H9 (cell line): ENCODE data around the gene DSTYK. TPM values are rescaled to one million over a fixed set of nuclear protein-coding genes. Genes with fewer than 3 reads are reported as not detected.

Source experiments
- DNase-seq: peaks from one replicate; pipeline ENCODE4 v3.0.0-alpha.2; 2017
- H2AFZ ChIP-seq: one replicate; pipeline ENCODE4 v1.6.1; 2013; ENCODE audit warnings: mild to moderate bottlenecking, low read length, control low read depth, moderate library complexity
- H2AK5ac ChIP-seq: 2 replicates; pipeline ENCODE4 v1.6.1; 2013; ENCODE audit warnings: low read length, control low read depth, mixed read lengths; ENCODE audit not compliant: insufficient read length
- H2BK120ac ChIP-seq: one replicate; pipeline ENCODE4 v1.6.1; 2013; ENCODE audit warnings: low read depth, mild to moderate bottlenecking, low read length, control low read depth, inconsistent platforms; ENCODE audit not compliant: poor library complexity, severe bottlenecking
- H2BK12ac ChIP-seq: 2 replicates; pipeline ENCODE4 v1.6.1; 2013; ENCODE audit warnings: low read length, control low read depth, mixed read lengths, low read depth; ENCODE audit not compliant: insufficient read length
- H2BK15ac ChIP-seq: 2 replicates; pipeline ENCODE4 v1.6.1; 2013; ENCODE audit warnings: low read depth, low read length, control low read depth
- H2BK20ac ChIP-seq: one replicate; pipeline ENCODE4 v1.6.1; 2013; ENCODE audit warnings: low read depth, mild to moderate bottlenecking, low read length, control low read depth, inconsistent platforms; ENCODE audit not compliant: poor library complexity, severe bottlenecking
- H2BK5ac ChIP-seq: 2 replicates; pipeline ENCODE4 v1.6.1; 2013; ENCODE audit warnings: low read length, control low read depth, mixed read lengths; ENCODE audit not compliant: insufficient read length
- H3K14ac ChIP-seq: 2 replicates; pipeline ENCODE4 v1.6.1; 2013; ENCODE audit warnings: low read length, control low read depth; ENCODE audit not compliant: insufficient read depth
- H3K18ac ChIP-seq: 2 replicates; pipeline ENCODE4 v1.6.1; 2013; ENCODE audit warnings: low read depth, mild to moderate bottlenecking, mixed read lengths, low read length, control low read depth; ENCODE audit not compliant: insufficient read length
- H3K23ac ChIP-seq: 2 replicates; pipeline ENCODE4 v1.6.1; 2013; ENCODE audit warnings: low read length, control low read depth, mixed read lengths, low read depth; ENCODE audit not compliant: insufficient read length
- H3K23me2 ChIP-seq: 2 replicates; pipeline ENCODE4 v1.6.1; 2013; ENCODE audit warnings: low read depth, mild to moderate bottlenecking, mixed read lengths, low read length, control low read depth; ENCODE audit not compliant: insufficient read length, poor library complexity, severe bottlenecking
- H3K27ac ChIP-seq: 2 replicates; pipeline ENCODE4 v1.5.1; 2013; ENCODE audit warnings: low read length, control low read depth, mixed read lengths, low read depth; ENCODE audit not compliant: insufficient read length
- H3K27me3 ChIP-seq: 2 replicates; pipeline ENCODE4 v1.6.1; 2013; ENCODE audit warnings: low read length, control low read depth, inconsistent platforms; ENCODE audit not compliant: insufficient read depth
- H3K4ac ChIP-seq: 2 replicates; pipeline ENCODE4 v1.6.1; 2013; ENCODE audit warnings: low read depth, mild to moderate bottlenecking, control low read depth, inconsistent platforms, low read length, moderate library complexity
- H3K4me1 ChIP-seq: 2 replicates; pipeline ENCODE4 v1.6.1; 2013; ENCODE audit warnings: low read length, control low read depth, inconsistent platforms; ENCODE audit not compliant: insufficient read depth
- H3K4me2 ChIP-seq: 2 replicates; pipeline ENCODE4 v1.6.1; 2013; ENCODE audit warnings: low read length, control low read depth, mixed read lengths; ENCODE audit not compliant: insufficient read length, insufficient read depth
- H3K56ac ChIP-seq: 2 replicates; pipeline ENCODE4 v1.6.1; 2013; ENCODE audit warnings: low read depth, mild to moderate bottlenecking, mixed read lengths, low read length, control low read depth; ENCODE audit not compliant: insufficient read length
- H3K79me1 ChIP-seq: 2 replicates; pipeline ENCODE4 v1.6.1; 2013; ENCODE audit warnings: low read depth, mild to moderate bottlenecking, moderate library complexity, low read length, control low read depth, inconsistent platforms; ENCODE audit not compliant: insufficient read depth, poor library complexity, severe bottlenecking
- H3K79me2 ChIP-seq: 2 replicates; pipeline ENCODE4 v1.6.1; 2013; ENCODE audit warnings: low read length, control low read depth, inconsistent platforms; ENCODE audit not compliant: insufficient read depth
- H3K9ac ChIP-seq: 2 replicates; pipeline ENCODE4 v1.6.1; 2013; ENCODE audit warnings: low read length, control low read depth, mixed read lengths; ENCODE audit not compliant: insufficient read length; ENCODE audit errors: extremely low read depth
- H3K9me3 ChIP-seq: one replicate; pipeline ENCODE4 v1.6.1; 2013; ENCODE audit warnings: low read depth, low read length, inconsistent platforms; ENCODE audit not compliant: control insufficient read depth
- H3T11ph ChIP-seq: one replicate; pipeline ENCODE4 v1.6.1; 2013; ENCODE audit warnings: mild to moderate bottlenecking, low read length, control low read depth, inconsistent platforms
- H4K20me1 ChIP-seq: one replicate; pipeline ENCODE4 v1.6.1; 2013; ENCODE audit not compliant: control insufficient read depth, insufficient read length, insufficient read depth
- H4K5ac ChIP-seq: 2 replicates; pipeline ENCODE4 v1.6.1; 2013; ENCODE audit warnings: low read depth, mild to moderate bottlenecking, mixed read lengths, low read length, control low read depth; ENCODE audit not compliant: insufficient read length
- H4K8ac ChIP-seq: replicated peaks from 2 replicates; pipeline ENCODE4 v1.6.1; 2013; ENCODE audit warnings: low read length, control low read depth, mixed read lengths, low read depth; ENCODE audit not compliant: insufficient read length
- H4K91ac ChIP-seq: 2 replicates; pipeline ENCODE4 v1.6.1; 2013; ENCODE audit warnings: low read depth, mild to moderate bottlenecking, moderate library complexity, mixed read lengths, low read length, control low read depth; ENCODE audit not compliant: insufficient read length
- H3K27ac Mint-ChIP-seq, 3 experiments: 2 replicates in 2 of 3; 3 replicates in 1 of 3; pipeline ENCODE4 v1.8.0; 2020 to 2021; ENCODE audit warnings: mixed read lengths in 3 of 3, mild to moderate bottlenecking in 1 of 3, moderate library complexity in 1 of 3
- H3K27me3 Mint-ChIP-seq: 2 replicates; pipeline ENCODE4 v1.8.0; 2021; ENCODE audit warnings: low read depth, mild to moderate bottlenecking, moderate library complexity, mixed read lengths
- H3K36me3 Mint-ChIP-seq, 3 experiments: 2 replicates in 2 of 3; 3 replicates in 1 of 3; pipeline ENCODE4 v1.8.0; 2020 to 2021; ENCODE audit warnings: low read depth in 3 of 3, mixed read lengths in 3 of 3; ENCODE audit not compliant: insufficient read depth in 1 of 3
- H3K4me1 Mint-ChIP-seq, 2 experiments: 2 replicates each; pipeline ENCODE4 v1.8.0; 2020; ENCODE audit warnings: mixed read lengths in 2 of 2
- H3K4me3 Mint-ChIP-seq, 2 experiments: 2 replicates in 1 of 2; 3 replicates in 1 of 2; pipeline ENCODE4 v1.8.0; 2020 to 2021; ENCODE audit warnings: mild to moderate bottlenecking in 2 of 2, mixed read lengths in 2 of 2, moderate library complexity in 1 of 2
- H3K9me3 Mint-ChIP-seq, 2 experiments: 2 replicates in 1 of 2; 3 replicates in 1 of 2; pipeline ENCODE4 v1.8.0; 2020; ENCODE audit warnings: mild to moderate bottlenecking in 2 of 2, mixed read lengths in 2 of 2, moderate library complexity in 1 of 2
- CTCF ChIP-seq: fragments of 200-600 bp; sonication (generic); conservative IDR thresholded peaks from 3 replicates; pipeline ENCODE4 v1.8.0; 2021; ENCODE audit warnings: antibody characterized with exemption, mild to moderate bottlenecking
- WGBS: extraction: QIAGEN DNeasy Blood & Tissue Kit; methylation state at CpG from one replicate; pipeline ENCODE4 v1.1.7; 2013; ENCODE audit warnings: missing lambda C conversion rate, low lambda C conversion rate, mixed read lengths; ENCODE audit not compliant: insufficient read length; ENCODE audit errors: extremely low coverage; 5-methylcytosine and 5-hydroxymethylcytosine counted together
- total RNA-seq: library from RNA; stranded (reverse); gene quantifications from 2 replicates; pipeline ENCODE4 v1.2.1, GENCODE V29; 2021

The DSTYK gene
- total RNA-seq, 1 experiment from 2014 or later, result 8.5 TPM

- peaks cover 0 to 2% (median 2%) of the 10 kb centered on the region in 3 experiments; a peak in 5 of 7 replicates for H3K36me3 Mint-ChIP-seq
- Histone ChIP-seq H2AK5ac (no peak overlapping the region), H3K27me3 (no peaks in the 10 kb centered on the region), H2BK12ac (no peak overlapping the region), H3K4me2 (no peak overlapping the region), H2BK120ac (no peak overlapping the region), H3K9ac (no peak overlapping the region), H3K23ac (no peak overlapping the region), H4K91ac (no peak overlapping the region), H3K27ac (no peak overlapping the region), H3K56ac (no peak overlapping the region), H3K4me1 (peaks cover 16% of the 10 kb centered on the region; the same call in 1 of the 2 replicates), H4K8ac (no peak overlapping the region), H3K23me2 (no peaks in the 10 kb centered on the region), H3K14ac (no peak overlapping the region), H2BK20ac (no peak overlapping the region), H3K18ac (no peak overlapping the region), H3K9me3 (no peaks in the 10 kb centered on the region), H3K79me1 (peaks cover 4% of the 10 kb centered on the region), H3T11ph (no peak overlapping the region), H2AFZ (no peak overlapping the region), H2BK15ac (no peak overlapping the region), H2BK5ac (no peak overlapping the region), H4K20me1 (no peaks in the 10 kb centered on the region), H3K79me2 (peaks cover 1% of the 10 kb centered on the region; the same call in 1 of the 2 replicates), H3K4ac (no peak overlapping the region), H4K5ac (no peak overlapping the region)
- H3K4me1 Mint-ChIP-seq, result peaks cover 58 to 65% of the 10 kb centered on the region in 2 experiments
- H3K4me3 Mint-ChIP-seq, result no peak overlapping the region
- no peak for TF ChIP-seq CTCF
- no peak overlapping the region for H3K27ac Mint-ChIP-seq
- no peak for DNase-seq
- no peaks in the 10 kb centered on the region for H3K9me3 Mint-ChIP-seq
- no peaks in the 10 kb centered on the region for H3K27me3 Mint-ChIP-seq
- WGBS, result no CpG with 5 or more reads among the region's 2 CpGs
Measured at GRCh38 chr1:205188596-205188995, 22.9 kb downstream of the DSTYK start.
